Smooth muscle cell of the umbilical artery (primary cell): Measurements from ENCODE around the gene LDOC1. TPM values are rescaled to one million over a fixed set of nuclear protein-coding genes. Genes with fewer than 3 reads are reported as not detected.

Experiments
- total RNA-seq: library from RNA; depleted of rRNA; stranded (reverse); fragments of >200 nt; gene quantifications from 2 replicates; pipeline ENCODE4 v1.2.3, GENCODE V29; 2014

The LDOC1 gene
- total RNA-seq = 3.9 and 8.4 TPM in 2 replicates

GRCh38 chrX:141176586-141177451, at the start of gene LDOC1:
Gene LDOC1, minus strand, starts transcription at chrX:141177129. Its CDS starts 108 bp downstream, at chrX:141177021.

Other genes with a start within 250 kb of the LDOC1 start
- not detected in 2 replicates for gene SPANXB1, start 174.5 kb downstream of the LDOC1 start, total RNA-seq
- gene SPANXC, start 65.4 kb upstream of the LDOC1 start, total RNA-seq = not detected in 2 replicates